ENCODE data around the gene IL6. TPM values are rescaled to one million over a fixed set of nuclear protein-coding genes. Genes with fewer than 3 reads are reported as not detected.

IL6 gene
- polyA plus RNA-seq, 1 of the 3 experiments (the other 2 are of a cell fraction): 20.5 TPM

DNA sequence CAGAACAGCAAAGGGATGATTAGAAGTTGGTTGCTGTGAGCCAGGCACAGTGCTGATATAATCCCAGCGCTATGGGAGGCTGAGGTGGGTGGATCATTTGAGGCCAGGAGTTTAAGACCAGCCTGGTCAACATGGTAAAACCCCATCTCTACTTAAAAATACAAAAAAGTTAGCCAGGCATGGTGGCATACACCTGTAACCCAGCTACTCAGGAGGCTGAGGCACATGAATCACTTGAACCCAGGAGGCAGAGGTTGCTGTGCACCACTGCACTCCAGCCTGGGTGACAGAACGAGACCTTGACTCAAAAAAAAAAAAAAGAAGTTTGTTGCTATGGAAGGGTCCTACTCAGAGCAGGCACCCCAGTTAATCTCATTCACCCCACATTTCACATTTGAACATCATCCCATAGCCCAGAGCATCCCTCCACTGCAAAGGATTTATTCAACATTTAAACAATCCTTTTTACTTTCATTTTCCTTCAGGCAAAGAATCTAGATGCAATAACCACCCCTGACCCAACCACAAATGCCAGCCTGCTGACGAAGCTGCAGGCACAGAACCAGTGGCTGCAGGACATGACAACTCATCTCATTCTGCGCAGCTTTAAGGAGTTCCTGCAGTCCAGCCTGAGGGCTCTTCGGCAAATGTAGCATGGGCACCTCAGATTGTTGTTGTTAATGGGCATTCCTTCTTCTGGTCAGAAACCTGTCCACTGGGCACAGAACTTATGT, 4.1 kb downstream of the IL6 start (continued):
- TF ChIP-seq, protein P1, sequence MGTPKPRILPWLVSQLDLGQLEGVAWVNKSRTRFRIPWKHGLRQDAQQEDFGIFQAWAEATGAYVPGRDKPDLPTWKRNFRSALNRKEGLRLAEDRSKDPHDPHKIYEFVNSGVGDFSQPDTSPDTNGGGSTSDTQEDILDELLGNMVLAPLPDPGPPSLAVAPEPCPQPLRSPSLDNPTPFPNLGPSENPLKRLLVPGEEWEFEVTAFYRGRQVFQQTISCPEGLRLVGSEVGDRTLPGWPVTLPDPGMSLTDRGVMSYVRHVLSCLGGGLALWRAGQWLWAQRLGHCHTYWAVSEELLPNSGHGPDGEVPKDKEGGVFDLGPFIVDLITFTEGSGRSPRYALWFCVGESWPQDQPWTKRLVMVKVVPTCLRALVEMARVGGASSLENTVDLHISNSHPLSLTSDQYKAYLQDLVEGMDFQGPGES (IDR thresholded peaks at IDR 0.05; ENCODE audit: low read depth, low read length): no peak
- TF ChIP-seq GABPA (IDR thresholded peaks at IDR 0.05; ENCODE audit: low read depth) (no peak), NRF1 (IDR thresholded peaks at IDR 0.05; ENCODE audit: low read depth, low read length) (no peak), CHD2 (IDR thresholded peaks at IDR 0.05; ENCODE audit: low read length, partially characterized antibody) (no peak), RXRA (IDR thresholded peaks at IDR 0.05; ENCODE audit: borderline replicate concordance, low read depth) (no peak), POLR2AphosphoS5 (IDR thresholded peaks at IDR 0.05; ENCODE audit: low read depth, low read length) (no peak), TCF12 (IDR thresholded peaks at IDR 0.05) (peak; percentile 71), MXI1 (IDR thresholded peaks at IDR 0.05; ENCODE audit: low read depth, low read length) (no peak), FOXJ3 (CRISPR knock-in tag; IDR thresholded peaks at IDR 0.05) (no peak), EP300 (IDR thresholded peaks at IDR 0.05; ENCODE audit: borderline replicate concordance in 1 of 2, low read depth in 1 of 2, low read length in 1 of 2) (peak in 1 of 2 experiments; percentile 17; a peak in 1 of 4 replicates), RCOR1 (IDR thresholded peaks at IDR 0.05; ENCODE audit: low read length) (no peak)
- TF ChIP-seq, protein P2, sequence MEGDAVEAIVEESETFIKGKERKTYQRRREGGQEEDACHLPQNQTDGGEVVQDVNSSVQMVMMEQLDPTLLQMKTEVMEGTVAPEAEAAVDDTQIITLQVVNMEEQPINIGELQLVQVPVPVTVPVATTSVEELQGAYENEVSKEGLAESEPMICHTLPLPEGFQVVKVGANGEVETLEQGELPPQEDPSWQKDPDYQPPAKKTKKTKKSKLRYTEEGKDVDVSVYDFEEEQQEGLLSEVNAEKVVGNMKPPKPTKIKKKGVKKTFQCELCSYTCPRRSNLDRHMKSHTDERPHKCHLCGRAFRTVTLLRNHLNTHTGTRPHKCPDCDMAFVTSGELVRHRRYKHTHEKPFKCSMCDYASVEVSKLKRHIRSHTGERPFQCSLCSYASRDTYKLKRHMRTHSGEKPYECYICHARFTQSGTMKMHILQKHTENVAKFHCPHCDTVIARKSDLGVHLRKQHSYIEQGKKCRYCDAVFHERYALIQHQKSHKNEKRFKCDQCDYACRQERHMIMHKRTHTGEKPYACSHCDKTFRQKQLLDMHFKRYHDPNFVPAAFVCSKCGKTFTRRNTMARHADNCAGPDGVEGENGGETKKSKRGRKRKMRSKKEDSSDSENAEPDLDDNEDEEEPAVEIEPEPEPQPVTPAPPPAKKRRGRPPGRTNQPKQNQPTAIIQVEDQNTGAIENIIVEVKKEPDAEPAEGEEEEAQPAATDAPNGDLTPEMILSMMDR (IDR thresholded peaks at IDR 0.05): no peak
- TF ChIP-seq, protein P3, sequence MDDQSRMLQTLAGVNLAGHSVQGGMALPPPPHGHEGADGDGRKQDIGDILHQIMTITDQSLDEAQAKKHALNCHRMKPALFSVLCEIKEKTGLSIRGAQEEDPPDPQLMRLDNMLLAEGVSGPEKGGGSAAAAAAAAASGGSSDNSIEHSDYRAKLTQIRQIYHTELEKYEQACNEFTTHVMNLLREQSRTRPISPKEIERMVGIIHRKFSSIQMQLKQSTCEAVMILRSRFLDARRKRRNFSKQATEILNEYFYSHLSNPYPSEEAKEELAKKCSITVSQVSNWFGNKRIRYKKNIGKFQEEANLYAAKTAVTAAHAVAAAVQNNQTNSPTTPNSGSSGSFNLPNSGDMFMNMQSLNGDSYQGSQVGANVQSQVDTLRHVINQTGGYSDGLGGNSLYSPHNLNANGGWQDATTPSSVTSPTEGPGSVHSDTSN (IDR thresholded peaks at IDR 0.05): peak; percentile 48; the same call in 1 of the 2 replicates
- TF ChIP-seq, protein P4, sequence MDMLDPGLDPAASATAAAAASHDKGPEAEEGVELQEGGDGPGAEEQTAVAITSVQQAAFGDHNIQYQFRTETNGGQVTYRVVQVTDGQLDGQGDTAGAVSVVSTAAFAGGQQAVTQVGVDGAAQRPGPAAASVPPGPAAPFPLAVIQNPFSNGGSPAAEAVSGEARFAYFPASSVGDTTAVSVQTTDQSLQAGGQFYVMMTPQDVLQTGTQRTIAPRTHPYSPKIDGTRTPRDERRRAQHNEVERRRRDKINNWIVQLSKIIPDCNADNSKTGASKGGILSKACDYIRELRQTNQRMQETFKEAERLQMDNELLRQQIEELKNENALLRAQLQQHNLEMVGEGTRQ (IDR thresholded peaks at IDR 0.05; ENCODE audit: borderline replicate concordance, low read depth, low read length): no peak
- TF ChIP-seq, protein P5, sequence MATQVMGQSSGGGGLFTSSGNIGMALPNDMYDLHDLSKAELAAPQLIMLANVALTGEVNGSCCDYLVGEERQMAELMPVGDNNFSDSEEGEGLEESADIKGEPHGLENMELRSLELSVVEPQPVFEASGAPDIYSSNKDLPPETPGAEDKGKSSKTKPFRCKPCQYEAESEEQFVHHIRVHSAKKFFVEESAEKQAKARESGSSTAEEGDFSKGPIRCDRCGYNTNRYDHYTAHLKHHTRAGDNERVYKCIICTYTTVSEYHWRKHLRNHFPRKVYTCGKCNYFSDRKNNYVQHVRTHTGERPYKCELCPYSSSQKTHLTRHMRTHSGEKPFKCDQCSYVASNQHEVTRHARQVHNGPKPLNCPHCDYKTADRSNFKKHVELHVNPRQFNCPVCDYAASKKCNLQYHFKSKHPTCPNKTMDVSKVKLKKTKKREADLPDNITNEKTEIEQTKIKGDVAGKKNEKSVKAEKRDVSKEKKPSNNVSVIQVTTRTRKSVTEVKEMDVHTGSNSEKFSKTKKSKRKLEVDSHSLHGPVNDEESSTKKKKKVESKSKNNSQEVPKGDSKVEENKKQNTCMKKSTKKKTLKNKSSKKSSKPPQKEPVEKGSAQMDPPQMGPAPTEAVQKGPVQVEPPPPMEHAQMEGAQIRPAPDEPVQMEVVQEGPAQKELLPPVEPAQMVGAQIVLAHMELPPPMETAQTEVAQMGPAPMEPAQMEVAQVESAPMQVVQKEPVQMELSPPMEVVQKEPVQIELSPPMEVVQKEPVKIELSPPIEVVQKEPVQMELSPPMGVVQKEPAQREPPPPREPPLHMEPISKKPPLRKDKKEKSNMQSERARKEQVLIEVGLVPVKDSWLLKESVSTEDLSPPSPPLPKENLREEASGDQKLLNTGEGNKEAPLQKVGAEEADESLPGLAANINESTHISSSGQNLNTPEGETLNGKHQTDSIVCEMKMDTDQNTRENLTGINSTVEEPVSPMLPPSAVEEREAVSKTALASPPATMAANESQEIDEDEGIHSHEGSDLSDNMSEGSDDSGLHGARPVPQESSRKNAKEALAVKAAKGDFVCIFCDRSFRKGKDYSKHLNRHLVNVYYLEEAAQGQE (IDR thresholded peaks at IDR 0.05; ENCODE audit: low read depth, low read length): peak; percentile 33; the same call in 1 of the 2 replicates

Measured in SK-N-SH (cell line).